Prostate gland (tissue), 2 donors: ENCODE data around the gene CANX.

Experiments used
- CTCF ChIP-seq, 4 experiments: fragments of 200-600 bp in 2 of 4; fragments of 450-650 bp in 2 of 4; sonication (generic) in 2 of 4; IDR thresholded peaks; 1 replicate in 3 of 4; 2 replicates in 1 of 4; pipeline ENCODE4 v1.5.1; 2016 to 2019; ENCODE audit warnings: antibody characterized with exemption in 4 of 4, mild to moderate bottlenecking in 2 of 4, moderate library complexity in 2 of 4
- POLR2A ChIP-seq: fragments of 450-650 bp; IDR thresholded peaks from one replicate; pipeline ENCODE4 v1.6.1; 2016; ENCODE audit warnings: antibody characterized with exemption, mild to moderate bottlenecking
- POLR2AphosphoS5 ChIP-seq: sonication (generic); formaldehyde crosslinking; IDR thresholded peaks from one replicate; pipeline ENCODE4 v1.6.1; 2017; ENCODE audit warnings: antibody characterized with exemption

GRCh38 chr5:179727106-179727505, 28.3 kb downstream of the CANX start:
- no peak for TF ChIP-seq POLR2AphosphoS5
- no peak for TF ChIP-seq POLR2A
- no peak for TF ChIP-seq CTCF (IDR thresholded peaks at IDR 0.05)
